K562 (cell line): ENCODE measurements around the gene SPHK1.

Experiments used
- ATF3 ChIP-seq, 2 experiments: fragments of 450-650 bp in 1 of 2; sonication (generic) in 1 of 2; formaldehyde crosslinking in 1 of 2; IDR thresholded peaks in 1 of 2; conservative IDR thresholded peaks in 1 of 2; 2 replicates each; pipeline versions ENCODE4 v1.6.1 to v1.8.1; 2016 to 2023; ENCODE audit warnings: mild to moderate bottlenecking in 2 of 2, moderate library complexity in 2 of 2, inconsistent platforms in 1 of 2, missing genetic modification reagents in 1 of 2
- ATF7 ChIP-seq: fragments of 450-650 bp; IDR thresholded peaks from 2 replicates; pipeline ENCODE4 v1.7.1; 2014; ENCODE audit warnings: mild to moderate bottlenecking, moderate library complexity
- BRCA1 ChIP-seq, 2 experiments: fragments of 450-650 bp in 1 of 2; sonication (generic) in 1 of 2; formaldehyde crosslinking in 1 of 2; IDR thresholded peaks; 2 replicates each; pipeline versions ENCODE4 v1.5.0 to v1.6.1; 2017 to 2020; ENCODE audit warnings: mild to moderate bottlenecking in 1 of 2, missing genetic modification reagents in 1 of 2
- CUX1 ChIP-seq: fragments of 200-800 bp; sonication (Bioruptor generic); IDR thresholded peaks from 2 replicates; pipeline ENCODE4 v1.6.1; 2016; ENCODE audit warnings: missing genetic modification characterization, missing compliant biosample characterization
- ETV5 ChIP-seq: sonication (generic); formaldehyde crosslinking; IDR thresholded peaks from 2 replicates; pipeline ENCODE4 v1.4.0; 2020; ENCODE audit warnings: low read depth, mild to moderate bottlenecking, missing genetic modification reagents
- EZH2 ChIP-seq: IDR thresholded peaks from 2 replicates; pipeline ENCODE4 v1.6.1; 2012; ENCODE audit warnings: low read depth, mild to moderate bottlenecking, inconsistent platforms, low read length, borderline replicate concordance
- GABPA ChIP-seq: fragments of 200-800 bp; sonication (Bioruptor generic); conservative IDR thresholded peaks from 2 replicates; pipeline ENCODE4 v1.6.1; 2016; ENCODE audit warnings: low read depth, missing genetic modification characterization, missing compliant biosample characterization
- LARP7 ChIP-seq: fragments of 450-650 bp; IDR thresholded peaks from 2 replicates; pipeline ENCODE4 v1.6.1; 2016
- POLR2A ChIP-seq: fragments of 450-650 bp; conservative IDR thresholded peaks from 2 replicates; pipeline ENCODE4 v1.6.1; 2016
- RAD21 ChIP-seq, 2 experiments: fragments of 250-450 bp in 1 of 2; fragments of 450-650 bp in 1 of 2; sonication (Bioruptor Pico) in 1 of 2; formaldehyde crosslinking in 1 of 2; IDR thresholded peaks in 1 of 2; conservative IDR thresholded peaks in 1 of 2; 2 replicates each; pipeline versions ENCODE4 v1.4.0 to v1.8.0; 2020 to 2022; ENCODE audit warnings: mild to moderate bottlenecking in 2 of 2, moderate library complexity in 1 of 2
- RFX5 ChIP-seq: IDR thresholded peaks from 2 replicates; pipeline ENCODE4 v1.6.1; 2011; ENCODE audit warnings: low read depth, mild to moderate bottlenecking, improper control_type of control experiment, low read length
- ZFX ChIP-seq: sonication (generic); formaldehyde crosslinking; IDR thresholded peaks from 2 replicates; pipeline ENCODE4 v1.8.0; 2022; ENCODE audit warnings: mild to moderate bottlenecking, missing genetic modification reagents, moderate library complexity
- TF ChIP-seq, protein P1 (sequence below), 3 experiments: IDR thresholded peaks in 2 of 3; conservative IDR thresholded peaks in 1 of 3; 2 replicates each; pipeline ENCODE4 v1.5.1; 2011 to 2012; ENCODE audit warnings: low read length in 3 of 3, mild to moderate bottlenecking in 3 of 3, control low read depth in 2 of 3, improper control_type of control experiment in 1 of 3, inconsistent platforms in 1 of 3, low read depth in 1 of 3, mixed read lengths in 1 of 3, moderate library complexity in 1 of 3; ENCODE audit not compliant: insufficient read depth in 2 of 3

GRCh38 chr17:76341301-76341700 is 43.1 kb upstream of the SPHK1 start:
- TF ChIP-seq ETV5 (CRISPR knock-in tag) (no peak), RAD21 (CRISPR knock-in tag; conservative IDR thresholded peaks at IDR 0.05 in 1 of 2, IDR thresholded peaks at IDR 0.05 in 1 of 2) (no peak), POLR2A (no peak), ATF3 (IDR thresholded peaks at IDR 0.05) (no peak), ATF3 (CRISPR knock-in tag; conservative IDR thresholded peaks at IDR 0.05) (no peak), CUX1 (CRISPR knock-in tag) (no peak), EZH2 (no peak), GABPA (no peak), RFX5 (no peak), BRCA1 (IDR thresholded peaks at IDR 0.05) (no peak), BRCA1 (CRISPR knock-in tag; IDR thresholded peaks at IDR 0.05) (no peak), ATF7 (no peak), LARP7 (no peak), ZFX (CRISPR knock-in tag) (no peak)
- TF ChIP-seq, protein P1, sequence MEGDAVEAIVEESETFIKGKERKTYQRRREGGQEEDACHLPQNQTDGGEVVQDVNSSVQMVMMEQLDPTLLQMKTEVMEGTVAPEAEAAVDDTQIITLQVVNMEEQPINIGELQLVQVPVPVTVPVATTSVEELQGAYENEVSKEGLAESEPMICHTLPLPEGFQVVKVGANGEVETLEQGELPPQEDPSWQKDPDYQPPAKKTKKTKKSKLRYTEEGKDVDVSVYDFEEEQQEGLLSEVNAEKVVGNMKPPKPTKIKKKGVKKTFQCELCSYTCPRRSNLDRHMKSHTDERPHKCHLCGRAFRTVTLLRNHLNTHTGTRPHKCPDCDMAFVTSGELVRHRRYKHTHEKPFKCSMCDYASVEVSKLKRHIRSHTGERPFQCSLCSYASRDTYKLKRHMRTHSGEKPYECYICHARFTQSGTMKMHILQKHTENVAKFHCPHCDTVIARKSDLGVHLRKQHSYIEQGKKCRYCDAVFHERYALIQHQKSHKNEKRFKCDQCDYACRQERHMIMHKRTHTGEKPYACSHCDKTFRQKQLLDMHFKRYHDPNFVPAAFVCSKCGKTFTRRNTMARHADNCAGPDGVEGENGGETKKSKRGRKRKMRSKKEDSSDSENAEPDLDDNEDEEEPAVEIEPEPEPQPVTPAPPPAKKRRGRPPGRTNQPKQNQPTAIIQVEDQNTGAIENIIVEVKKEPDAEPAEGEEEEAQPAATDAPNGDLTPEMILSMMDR (IDR thresholded peaks at IDR 0.05 in 2 of 3, conservative IDR thresholded peaks at IDR 0.05 in 1 of 3; ENCODE audit: insufficient read depth in 2 of 3, low read depth in 1 of 3, low read length in 3 of 3): no peak
